CD14-positive monocyte (primary cell): ENCODE data around the gene CASTOR1. TPM values are rescaled to one million over a fixed set of nuclear protein-coding genes. Genes with fewer than 3 reads are reported as not detected.
A peak's percentile ranks its signal among the peaks of the same experiment; 100 is the strongest.

Source experiments
- DNase-seq, 3 donors: peaks; one replicate each; pipeline ENCODE4 v3.0.0-alpha.2; 2011 to 2022
- H2AFZ ChIP-seq: 2 replicates; pipeline ENCODE4 v1.6.0; 2012; ENCODE audit warnings: mild to moderate bottlenecking, low read depth, low read length, inconsistent platforms; ENCODE audit not compliant: insufficient read depth, poor library complexity, severe bottlenecking
- H3K27ac ChIP-seq, 2 donors: 1 replicate in 1 of 2; 2 replicates in 1 of 2; pipeline ENCODE4 v1.5.1; 2012 to 2013; ENCODE audit warnings: low read length in 2 of 2, control low read depth in 1 of 2, inconsistent platforms in 1 of 2, low read depth in 1 of 2, mild to moderate bottlenecking in 1 of 2
- H3K27me3 ChIP-seq, 2 donors: one replicate each; pipeline versions ENCODE4 v1.6.0 to v1.6.1; 2011 to 2013; ENCODE audit warnings: low read length in 2 of 2; ENCODE audit not compliant: control insufficient read depth in 2 of 2, insufficient read depth in 2 of 2
- H3K36me3 ChIP-seq, 2 donors: replicated peaks in 1 of 2; 1 replicate in 1 of 2; 2 replicates in 1 of 2; pipeline versions ENCODE4 v1.5.1 to v1.6.1; 2012 to 2013; ENCODE audit warnings: low read length in 2 of 2, control low read depth in 1 of 2, inconsistent platforms in 1 of 2, mild to moderate bottlenecking in 1 of 2; ENCODE audit not compliant: insufficient read depth in 2 of 2, control insufficient read depth in 1 of 2
- H3K4me1 ChIP-seq, 2 donors: 1 replicate in 1 of 2; 2 replicates in 1 of 2; pipeline versions ENCODE4 v1.5.1 to v1.6.1; 2012 to 2013; ENCODE audit warnings: low read length in 2 of 2, control low read depth in 1 of 2, inconsistent platforms in 1 of 2, mild to moderate bottlenecking in 1 of 2, moderate library complexity in 1 of 2; ENCODE audit not compliant: insufficient read depth in 2 of 2, control insufficient read depth in 1 of 2
- H3K4me2 ChIP-seq: replicated peaks from 2 replicates; pipeline ENCODE3; 2012; ENCODE audit warnings: low read length, moderate library complexity, mild to moderate bottlenecking; ENCODE audit not compliant: poor library complexity, severe bottlenecking; ENCODE audit errors: extremely low read depth
- H3K4me3 ChIP-seq, 3 experiments: fragments of 200-600 bp in 1 of 3; sonication (generic) in 1 of 3; replicated peaks in 1 of 3; 1 replicate in 2 of 3; 2 replicates in 1 of 3; pipeline ENCODE4 v1.5.1; 2011 to 2013; ENCODE audit warnings: low read length in 3 of 3, mild to moderate bottlenecking in 3 of 3, control low read depth in 2 of 3, low read depth in 2 of 3, inconsistent platforms in 1 of 3, moderate library complexity in 1 of 3
- H3K79me2 ChIP-seq: 2 replicates; pipeline ENCODE4 v1.6.0; 2012; ENCODE audit warnings: mild to moderate bottlenecking, control low read depth, inconsistent platforms, low read length, moderate library complexity; ENCODE audit not compliant: insufficient read depth
- H3K9ac ChIP-seq: 2 replicates; pipeline ENCODE4 v1.6.0; 2017; ENCODE audit warnings: low read length, mild to moderate bottlenecking; ENCODE audit not compliant: insufficient read depth, poor library complexity, severe bottlenecking
- H3K9me3 ChIP-seq, 2 donors: replicated peaks in 1 of 2; 1 replicate in 1 of 2; 2 replicates in 1 of 2; pipeline versions ENCODE4 v1.5.1 to v1.6.1; 2012 to 2013; ENCODE audit warnings: low read length in 2 of 2, control low read depth in 1 of 2; ENCODE audit not compliant: control insufficient read depth in 1 of 2, insufficient read depth in 1 of 2
- H4K20me1 ChIP-seq: 2 replicates; pipeline ENCODE4 v1.6.0; 2012; ENCODE audit warnings: mild to moderate bottlenecking, low read length, control low read depth, moderate library complexity; ENCODE audit not compliant: insufficient read depth
- H3K27ac Mint-ChIP-seq, 7 donors: one replicate each; pipeline ENCODE4 v1.8.0; 2020; ENCODE audit warnings: mild to moderate bottlenecking in 7 of 7, mixed read lengths in 7 of 7, moderate library complexity in 6 of 7, inconsistent platforms in 2 of 7
- H3K27me3 Mint-ChIP-seq, 3 donors: one replicate each; pipeline ENCODE4 v1.8.0; 2021 to 2022; ENCODE audit warnings: low read depth in 3 of 3, mild to moderate bottlenecking in 3 of 3, mixed read lengths in 3 of 3, moderate library complexity in 3 of 3, inconsistent platforms in 1 of 3
- H3K36me3 Mint-ChIP-seq, 2 donors: one replicate each; pipeline ENCODE4 v1.8.0; 2020; ENCODE audit warnings: mixed read lengths in 2 of 2, inconsistent platforms in 1 of 2, mild to moderate bottlenecking in 1 of 2
- H3K4me1 Mint-ChIP-seq: one replicate; pipeline ENCODE4 v1.8.0; 2020; ENCODE audit warnings: mild to moderate bottlenecking, mixed read lengths
- H3K4me3 Mint-ChIP-seq, 2 donors: one replicate each; pipeline ENCODE4 v1.8.0; 2020; ENCODE audit warnings: mild to moderate bottlenecking in 2 of 2, mixed read lengths in 2 of 2, moderate library complexity in 1 of 2
- H3K9me3 Mint-ChIP-seq, 7 donors: one replicate each; pipeline ENCODE4 v1.8.0; 2020 to 2022; ENCODE audit warnings: mixed read lengths in 7 of 7, mild to moderate bottlenecking in 6 of 7, moderate library complexity in 6 of 7, inconsistent platforms in 2 of 7
- CTCF ChIP-seq: fragments of 200-600 bp; IDR thresholded peaks from one replicate; pipeline ENCODE4 v1.8.0; 2022; ENCODE audit warnings: antibody characterized with exemption, mild to moderate bottlenecking
- WGBS: methylation state at CpG from one replicate; pipeline ENCODE4 v1.1.5; 2013; ENCODE audit warnings: missing lambda C conversion rate; ENCODE audit not compliant: insufficient coverage; 5-methylcytosine and 5-hydroxymethylcytosine counted together
- intact Hi-C, 2 donors: fragments of 100-400 bp; cut with micrococcal nuclease; formaldehyde crosslinking; loops; one replicate each; pipeline versions ENCODE4 v1.15.0 to v1.15.1; 2023
- polyA plus RNA-seq, 3 donors: library from polyadenylated mRNA; depleted of rRNA in 1 of 3; unstranded in 2 of 3; stranded (reverse) in 1 of 3; fragments of 300-500 nt in 2 of 3; fragments of >200 nt in 1 of 3; fragmentation: Illumina TruSeq in 2 of 3; gene quantifications; 1 replicate in 2 of 3; 2 replicates in 1 of 3; pipeline ENCODE4 v1.2.3, GENCODE V29; 2012 to 2021

CASTOR1 gene
- polyA plus RNA-seq, 3 donors: 6.4 to 15.5 (median 6.5) TPM

- H3K27me3 ChIP-seq: peaks cover 0 to 10% of the 10 kb centered on the region in 2 donors
- no peak overlapping the region for H2AFZ ChIP-seq
- peaks cover 12 to 39% of the 10 kb centered on the region in 2 donors for H3K36me3 Mint-ChIP-seq
- H3K4me1 ChIP-seq: peaks cover 85 to 99% of the 10 kb centered on the region in 2 donors
- peaks cover 97% of the 10 kb centered on the region for H3K4me1 Mint-ChIP-seq
- no peak for DNase-seq
- H4K20me1 ChIP-seq: no peaks in the 10 kb centered on the region
- H3K9me3 ChIP-seq: no peaks in the 10 kb centered on the region
- WGBS: 99% methylated on average over 6 of the region's 9 CpGs
- peak overlapping the region in 6 of 7 donors; percentile 31 to 99 (median 90) for H3K27ac Mint-ChIP-seq
- peaks cover 0 to 9% (median 0%) of the 10 kb centered on the region in 7 donors for H3K9me3 Mint-ChIP-seq
- intact Hi-C loops: loop anchor here (5.0 kb wide), 2 partner anchors 77 to 168 kb away; no protein-coding TSS in a partner anchor
- peak overlapping the region in 1 of 2 donors; percentile 71 for H3K4me3 Mint-ChIP-seq
- no peak overlapping the region for H3K27ac ChIP-seq
- no peak overlapping the region for H3K9ac ChIP-seq
- H3K27me3 Mint-ChIP-seq: peaks cover 11 to 28% (median 28%) of the 10 kb centered on the region in 3 donors
- no peak overlapping the region for H3K4me3 ChIP-seq
- H3K4me2 ChIP-seq: no peak overlapping the region
- no peaks in the 10 kb centered on the region for H3K36me3 ChIP-seq
- TF ChIP-seq CTCF: no peak
- H3K79me2 ChIP-seq: no peaks in the 10 kb centered on the region
Measured at GRCh38 chr22:30274437-30274812, 14.9 kb downstream of the CASTOR1 start.

DNA sequence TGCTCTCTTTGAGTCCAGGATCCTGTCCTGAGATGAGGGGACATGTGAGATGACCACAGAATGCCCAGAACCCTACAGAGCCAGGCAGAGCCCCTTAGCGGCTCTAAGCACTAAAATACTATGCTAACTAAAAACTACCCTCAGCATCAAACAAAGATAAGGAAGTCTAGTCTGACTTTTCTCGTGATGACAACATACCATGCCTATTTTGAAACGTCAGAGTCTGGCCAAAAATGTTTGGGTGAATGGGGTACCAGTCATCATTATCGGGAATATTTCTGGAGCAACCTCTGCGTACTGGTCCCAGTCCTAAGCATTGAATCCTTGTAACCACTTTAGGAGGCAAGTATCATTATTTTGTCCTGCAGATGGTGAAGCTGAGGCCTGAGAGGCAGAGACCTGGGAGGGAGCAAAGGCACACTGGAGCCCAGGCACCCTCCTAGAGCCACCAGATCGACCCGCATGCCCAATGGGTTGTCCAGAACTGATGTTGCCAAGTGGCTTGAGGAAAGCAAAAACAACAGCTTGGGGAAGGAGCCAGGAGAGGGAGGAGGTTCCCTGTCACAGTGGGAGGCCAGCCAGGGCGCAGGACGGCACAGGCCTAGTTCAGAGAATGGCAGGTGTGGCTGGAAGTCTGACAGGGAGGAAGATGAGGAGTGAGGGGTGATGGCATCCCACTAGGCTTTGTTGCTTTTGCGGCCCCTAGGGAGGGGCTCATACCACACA lies 15.4 kb downstream of the CASTOR1 start:
- Histone ChIP-seq H3K4me3 (no peak overlapping the region), H3K79me2 (no peaks in the 10 kb centered on the region), H3K9me3 (no peaks in the 10 kb centered on the region), H3K4me1 (peaks cover 79 to 99% of the 10 kb centered on the region in 2 donors), H3K36me3 (no peaks in the 10 kb centered on the region), H3K27ac (peak overlapping the region; percentile 11 to 50), H3K4me2 (no peak overlapping the region), H2AFZ (no peak overlapping the region), H4K20me1 (no peaks in the 10 kb centered on the region), H3K27me3 (peaks cover 0 to 10% of the 10 kb centered on the region in 2 donors), H3K9ac (no peak overlapping the region)
- intact Hi-C loops: loop anchor here (1.0 to 5.0 kb wide), 5 partner anchors 10 to 168 kb away; no protein-coding TSS in a partner anchor
- Mint-ChIP-seq H3K4me1 (peaks cover 97% of the 10 kb centered on the region), H3K4me3 (peak overlapping the region; percentile 53 to 61), H3K9me3 (peaks cover 0 to 9% (median 0%) of the 10 kb centered on the region in 7 donors), H3K27ac (peak overlapping the region in 6 of 7 donors; percentile 93 to 99 (median 98)), H3K27me3 (peaks cover 13 to 30% (median 30%) of the 10 kb centered on the region in 3 donors), H3K36me3 (peaks cover 18 to 43% of the 10 kb centered on the region in 2 donors)
- no peak for TF ChIP-seq CTCF
- WGBS: 61% methylated on average over 8 of the region's 10 CpGs
- peak in 2 of 3 donors; percentile 84 to 86 for DNase-seq
